NCI-H510A treated with DMSO at 0.1 percent for 48 hours (cell line): ENCODE results near the gene CHCHD6.

Experiments used
- DNase-seq: peaks from one replicate; lab custom pipeline; 2025; lab: John Stamatoyannopoulos, UW

The CHCHD6 gene

GRCh38 chr3:126859415-126860246, 155.6 kb downstream of the CHCHD6 start:
- DNase-seq: no peak

GRCh38 chr3:126865736-126866135, 161.7 kb downstream of the CHCHD6 start:
- no peak for DNase-seq

GRCh38 chr3:126866175-126866759, 162.2 kb downstream of the CHCHD6 start:
- no peak for DNase-seq

- DNase-seq: no peak
Observed at GRCh38 chr3:126867190-126867862, 163.3 kb downstream of the CHCHD6 start.

GRCh38 chr3:126867863-126868200, 163.8 kb downstream of the CHCHD6 start:
- DNase-seq: no peak

GRCh38 chr3:126870608-126871210, 166.7 kb downstream of the CHCHD6 start:
- no peak for DNase-seq

- DNase-seq: no peak
Observed at GRCh38 chr3:126872701-126873342, 168.8 kb downstream of the CHCHD6 start.

- no peak for DNase-seq
Observed at GRCh38 chr3:126873416-126873815, 169.4 kb downstream of the CHCHD6 start.

GRCh38 chr3:126878664-126879063, 174.6 kb downstream of the CHCHD6 start:
- DNase-seq: no peak

- no peak for DNase-seq
Observed at GRCh38 chr3:126880901-126881300, 176.9 kb downstream of the CHCHD6 start.

GRCh38 chr3:126881861-126882260, 177.8 kb downstream of the CHCHD6 start:
- DNase-seq: no peak

- DNase-seq: no peak
Observed at GRCh38 chr3:126883241-126883640, 179.2 kb downstream of the CHCHD6 start.

GRCh38 chr3:126885425-126885824, 181.4 kb downstream of the CHCHD6 start:
- DNase-seq: no peak

GRCh38 chr3:126886217-126886616, 182.2 kb downstream of the CHCHD6 start:
- no peak for DNase-seq

GRCh38 chr3:126887686-126888085, 183.6 kb downstream of the CHCHD6 start:
- no peak for DNase-seq

GRCh38 chr3:126888186-126888760, 184.2 kb downstream of the CHCHD6 start:
- peak; percentile 72 for DNase-seq

GRCh38 chr3:126889276-126890201, 185.5 kb downstream of the CHCHD6 start:
- no peak for DNase-seq

- no peak for DNase-seq
Observed at GRCh38 chr3:126891141-126891540, 187.1 kb downstream of the CHCHD6 start.

- no peak for DNase-seq
Observed at GRCh38 chr3:126891791-126892190, 187.8 kb downstream of the CHCHD6 start.

GRCh38 chr3:126893651-126894050, 189.6 kb downstream of the CHCHD6 start:
- DNase-seq: no peak

GRCh38 chr3:126894475-126894874, 190.4 kb downstream of the CHCHD6 start:
- DNase-seq: no peak
